KOPT-K1 (cell line): ENCODE measurements around the gene SHISAL2A.

Experiments
- H3K27ac ChIP-seq: fragments of 200-600 bp; sonication (generic); 2 replicates; pipeline ENCODE4 v1.5.1; 2016; ENCODE audit warnings: antibody characterized with exemption, mild to moderate bottlenecking, low read depth, low read length; ENCODE audit not compliant: poor library complexity, severe bottlenecking
- H3K36me3 ChIP-seq: fragments of 200-600 bp; sonication (generic); 2 replicates; pipeline ENCODE4 v1.5.1; 2017; ENCODE audit warnings: antibody characterized with exemption, mild to moderate bottlenecking, low read length, moderate library complexity; ENCODE audit not compliant: insufficient read depth
- H3K9me3 ChIP-seq: fragments of 200-600 bp; sonication (generic); 2 replicates; pipeline ENCODE4 v1.5.1; 2017; ENCODE audit warnings: antibody characterized with exemption, low read length, mild to moderate bottlenecking; ENCODE audit not compliant: insufficient read depth, poor library complexity, severe bottlenecking

The SHISAL2A gene

GRCh38 chr1:52660807-52661206 lies 27.8 kb downstream of the SHISAL2A start:
- H3K9me3 ChIP-seq, result no peaks in the 10 kb centered on the region
- no peaks in the 10 kb centered on the region for H3K36me3 ChIP-seq
- no peak overlapping the region for H3K27ac ChIP-seq

DNA sequence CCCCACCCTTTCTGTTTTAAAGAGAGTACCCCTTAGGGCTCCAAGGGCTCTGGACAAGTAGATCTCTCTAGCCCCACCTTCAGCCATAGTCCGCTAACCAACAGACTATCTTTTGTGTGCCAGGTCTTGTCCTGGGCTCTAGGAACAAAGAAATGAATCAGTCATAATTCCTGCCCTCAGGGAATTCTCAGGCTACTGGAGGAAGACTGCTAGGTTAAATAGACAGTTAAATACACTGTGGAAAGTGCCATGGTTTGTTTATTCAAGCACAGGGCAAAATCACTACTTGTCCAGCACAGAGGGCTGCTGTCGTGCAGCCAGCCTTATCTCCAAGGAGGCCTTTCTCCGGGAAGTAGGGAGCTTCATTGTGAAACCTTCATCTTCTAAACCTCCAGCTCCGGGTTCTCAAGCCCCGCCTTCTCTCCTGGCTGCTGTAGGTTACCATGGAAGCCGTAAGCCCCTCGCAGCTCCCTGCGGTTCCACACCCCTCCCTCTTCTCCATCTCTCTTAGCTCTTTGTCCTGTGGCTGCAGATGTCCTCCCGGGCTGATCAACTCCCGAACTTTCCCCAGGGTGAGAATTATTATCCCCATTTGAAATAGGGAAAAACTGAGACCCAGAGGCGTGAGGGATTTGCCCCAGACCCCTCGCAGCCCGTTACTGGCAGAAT lies 29.8 kb downstream of the SHISAL2A start:
- H3K9me3 ChIP-seq, result no peaks in the 10 kb centered on the region
- H3K36me3 ChIP-seq, result no peaks in the 10 kb centered on the region
- no peak overlapping the region for H3K27ac ChIP-seq

GRCh38 chr1:52663716-52664115 lies 30.7 kb downstream of the SHISAL2A start:
- no peaks in the 10 kb centered on the region for H3K36me3 ChIP-seq
- H3K27ac ChIP-seq, result no peak overlapping the region
- no peaks in the 10 kb centered on the region for H3K9me3 ChIP-seq

GRCh38 chr1:52665006-52665941 lies 32.3 kb downstream of the SHISAL2A start:
- no peaks in the 10 kb centered on the region for H3K9me3 ChIP-seq
- H3K36me3 ChIP-seq, result no peaks in the 10 kb centered on the region
- no peak overlapping the region for H3K27ac ChIP-seq

DNA sequence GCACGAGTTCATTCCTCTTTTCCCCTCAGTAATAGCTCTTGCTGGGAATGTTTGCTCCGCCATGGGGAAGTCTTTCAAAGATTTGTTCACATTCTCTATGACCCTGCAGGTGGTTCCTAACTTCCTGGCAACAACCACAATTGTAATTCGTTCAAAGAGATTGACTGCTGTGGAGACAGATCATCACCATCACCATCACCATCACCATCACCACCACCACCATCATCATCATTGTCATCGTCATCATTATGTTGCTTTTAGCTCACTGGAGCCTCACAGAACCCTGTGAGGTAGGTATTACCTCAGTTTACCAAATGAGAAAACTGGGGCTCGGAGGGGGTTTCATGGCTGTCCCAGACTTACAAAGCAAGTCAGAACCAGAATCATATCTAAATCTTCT lies 34.3 kb downstream of the SHISAL2A start:
- Histone ChIP-seq H3K27ac (no peak overlapping the region), H3K9me3 (no peaks in the 10 kb centered on the region), H3K36me3 (no peaks in the 10 kb centered on the region)

DNA sequence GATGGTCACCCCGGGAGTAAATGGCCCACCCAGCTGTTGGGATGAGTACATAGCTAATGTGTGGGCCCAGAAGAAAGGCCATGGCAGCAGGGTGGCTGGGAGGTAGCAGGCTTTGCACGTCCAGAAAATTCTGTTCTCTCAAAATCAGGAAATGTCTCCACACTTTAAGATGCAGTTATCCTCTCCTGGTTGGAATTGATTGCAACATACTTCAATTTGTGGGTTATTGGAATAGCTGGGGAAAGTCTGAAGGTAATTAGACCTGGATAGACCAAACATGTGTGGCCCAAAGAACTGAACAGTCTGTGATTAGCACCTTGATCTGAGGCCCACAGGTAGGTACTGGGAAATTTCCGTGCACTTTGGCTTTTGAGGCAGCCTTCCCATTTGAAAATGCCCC lies 35.0 kb downstream of the SHISAL2A start:
- no peaks in the 10 kb centered on the region for H3K9me3 ChIP-seq
- H3K27ac ChIP-seq, result no peak overlapping the region

GRCh38 chr1:52668711-52669110 lies 35.7 kb downstream of the SHISAL2A start:
- H3K9me3 ChIP-seq, result no peaks in the 10 kb centered on the region
- no peak overlapping the region for H3K27ac ChIP-seq
- H3K36me3 ChIP-seq, result no peaks in the 10 kb centered on the region

More for the DNA sequence above, 35.0 kb downstream of the SHISAL2A start:
- H3K36me3 ChIP-seq, result no peaks in the 10 kb centered on the region

DNA sequence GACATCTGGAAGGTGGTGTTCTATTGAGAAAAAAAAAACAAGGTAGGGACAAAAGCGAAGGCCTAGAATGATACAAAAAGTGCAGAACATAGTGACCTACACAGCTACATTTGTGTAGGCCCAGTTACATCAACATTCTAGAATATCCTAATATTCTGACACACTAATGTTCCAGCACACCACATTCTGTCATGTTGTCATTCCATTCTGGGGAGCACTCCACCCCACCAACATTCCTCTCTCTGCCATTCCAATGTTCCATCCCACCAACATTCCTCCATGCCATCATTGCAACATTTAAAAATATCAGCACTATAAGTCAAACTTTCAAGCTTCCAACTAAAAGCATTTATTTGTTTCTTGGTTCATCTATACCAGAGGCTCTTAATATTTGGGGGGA lies 36.7 kb downstream of the SHISAL2A start:
- no peaks in the 10 kb centered on the region for H3K36me3 ChIP-seq
- H3K27ac ChIP-seq, result no peak overlapping the region
- no peaks in the 10 kb centered on the region for H3K9me3 ChIP-seq

GRCh38 chr1:52670604-52671003 lies 37.6 kb downstream of the SHISAL2A start:
- Histone ChIP-seq H3K9me3 (no peaks in the 10 kb centered on the region), H3K36me3 (no peaks in the 10 kb centered on the region), H3K27ac (no peak overlapping the region)

DNA sequence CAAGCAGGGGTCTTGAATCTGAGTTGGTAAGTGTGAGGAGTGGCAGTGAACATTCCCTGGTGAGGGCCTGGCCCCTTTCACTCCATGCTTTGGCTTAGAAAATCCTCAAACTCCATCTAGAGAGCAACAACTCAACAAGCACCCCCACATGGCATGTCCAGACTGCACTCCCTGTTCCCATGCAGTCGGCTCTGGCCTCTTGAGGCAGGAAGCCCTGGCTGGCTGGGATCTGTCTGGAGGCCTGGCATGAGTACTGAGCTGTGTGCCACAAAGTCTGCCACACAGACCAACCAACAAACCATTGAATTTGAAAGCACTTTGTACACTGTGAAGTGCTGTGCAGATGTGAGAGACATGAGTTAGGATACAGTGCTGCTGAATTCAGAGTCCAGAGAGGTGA lies 40.0 kb downstream of the SHISAL2A start:
- H3K36me3 ChIP-seq, result no peaks in the 10 kb centered on the region
- H3K27ac ChIP-seq, result no peak overlapping the region
- no peaks in the 10 kb centered on the region for H3K9me3 ChIP-seq

DNA sequence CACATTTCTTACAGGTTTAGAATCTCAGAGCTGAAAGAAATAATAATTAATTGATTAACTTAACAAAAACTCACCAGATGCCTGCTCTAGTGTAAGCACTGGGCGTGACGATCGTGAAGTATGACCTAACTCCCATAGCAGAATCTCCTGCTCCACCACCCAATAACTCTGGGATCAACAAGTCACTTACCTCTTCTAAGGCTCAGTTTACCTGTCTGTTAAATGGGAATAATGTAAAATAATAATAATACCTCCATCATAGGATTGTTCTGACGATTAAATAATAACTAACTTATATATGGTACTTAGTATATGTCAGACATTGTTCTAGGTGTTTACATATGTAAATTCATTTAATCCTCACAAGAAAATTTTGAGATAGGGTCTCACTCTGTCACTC lies 40.5 kb downstream of the SHISAL2A start:
- no peak overlapping the region for H3K27ac ChIP-seq
- H3K36me3 ChIP-seq, result no peaks in the 10 kb centered on the region
- H3K9me3 ChIP-seq, result no peaks in the 10 kb centered on the region

GRCh38 chr1:52674497-52675384 lies 41.8 kb downstream of the SHISAL2A start:
- no peaks in the 10 kb centered on the region for H3K36me3 ChIP-seq
- peak overlapping the region; percentile 1 for H3K27ac ChIP-seq
- no peaks in the 10 kb centered on the region for H3K9me3 ChIP-seq

GRCh38 chr1:52676249-52676903 lies 43.4 kb downstream of the SHISAL2A start:
- no peaks in the 10 kb centered on the region for H3K36me3 ChIP-seq
- no peaks in the 10 kb centered on the region for H3K9me3 ChIP-seq
- no peak overlapping the region for H3K27ac ChIP-seq

GRCh38 chr1:52677076-52677806 lies 44.3 kb downstream of the SHISAL2A start:
- Histone ChIP-seq H3K27ac (no peak overlapping the region), H3K9me3 (no peaks in the 10 kb centered on the region), H3K36me3 (no peaks in the 10 kb centered on the region)
